GM23338 (cell line): ENCODE data around the gene CCDC157. TPM values are rescaled to one million over a fixed set of nuclear protein-coding genes. Genes with fewer than 3 reads are reported as not detected.

Source experiments
- ATAC-seq: fragments of 200-7000 bp; cut with Tn5 transposase; 3 replicates; pipeline ENCODE4 v1.9.1; 2020
- DNase-seq: peaks from one replicate; pipeline ENCODE4 v3.0.0-alpha.2; 2015; ENCODE audit warnings: low spot score
- H2AFZ ChIP-seq: fragments of 200-600 bp; sonication (generic); 2 replicates; pipeline ENCODE4 v1.8.0; 2016; ENCODE audit warnings: antibody characterized with exemption, mild to moderate bottlenecking, moderate library complexity
- H3F3A ChIP-seq: fragments of 200-600 bp; sonication (generic); replicated peaks from 2 replicates; pipeline ENCODE4 v1.8.0; 2017; ENCODE audit warnings: antibody characterized with exemption, mixed run types, low read depth
- H3K27ac ChIP-seq: fragments of 200-600 bp; sonication (generic); 2 replicates; pipeline ENCODE4 v1.6.1; 2016; ENCODE audit warnings: low read depth
- H3K27me3 ChIP-seq: fragments of 200-600 bp; sonication (generic); 2 replicates; pipeline ENCODE4 v1.8.0; 2016; ENCODE audit warnings: mild to moderate bottlenecking, mixed run types, moderate library complexity; ENCODE audit not compliant: insufficient read depth
- H3K36me3 ChIP-seq: fragments of 200-600 bp; sonication (generic); 2 replicates; pipeline ENCODE4 v1.8.0; 2016; ENCODE audit warnings: mild to moderate bottlenecking; ENCODE audit not compliant: insufficient read depth
- H3K4me1 ChIP-seq: fragments of 200-600 bp; sonication (generic); 2 replicates; pipeline ENCODE4 v1.8.0; 2016; ENCODE audit warnings: mild to moderate bottlenecking, moderate library complexity; ENCODE audit not compliant: insufficient read depth
- H3K4me2 ChIP-seq: fragments of 200-600 bp; sonication (generic); 2 replicates; pipeline ENCODE4 v1.7.1; 2017; ENCODE audit warnings: mixed run types
- H3K4me3 ChIP-seq: fragments of 200-600 bp; sonication (generic); 2 replicates; pipeline ENCODE4 v1.6.1; 2016; ENCODE audit warnings: mixed run types
- H3K79me2 ChIP-seq: fragments of 200-600 bp; sonication (generic); replicated peaks from 2 replicates; pipeline ENCODE4 v1.8.0; 2017; ENCODE audit warnings: mild to moderate bottlenecking; ENCODE audit not compliant: insufficient read depth
- H3K9me2 ChIP-seq: fragments of 200-600 bp; sonication (generic); 2 replicates; pipeline ENCODE4 v1.8.0; 2017; ENCODE audit not compliant: insufficient read depth
- H4K20me1 ChIP-seq: fragments of 200-600 bp; sonication (generic); replicated peaks from 2 replicates; pipeline ENCODE4 v1.8.0; 2017; ENCODE audit warnings: mild to moderate bottlenecking; ENCODE audit not compliant: insufficient read depth
- H3K27ac Mint-ChIP-seq: 2 replicates; pipeline ENCODE4 v1.8.0; 2020; ENCODE audit warnings: inconsistent platforms, mild to moderate bottlenecking, moderate library complexity, mixed read lengths
- H3K27me3 Mint-ChIP-seq: 3 replicates; pipeline ENCODE4 v1.8.0; 2022; ENCODE audit warnings: low read depth, mild to moderate bottlenecking, moderate library complexity, mixed read lengths, inconsistent platforms; ENCODE audit not compliant: insufficient read depth, poor library complexity
- H3K36me3 Mint-ChIP-seq: 3 replicates; pipeline ENCODE4 v1.8.0; 2021; ENCODE audit warnings: low read depth, mild to moderate bottlenecking, inconsistent platforms, moderate library complexity, mixed read lengths
- H3K4me1 Mint-ChIP-seq: 3 replicates; pipeline ENCODE4 v1.8.0; 2020; ENCODE audit warnings: mild to moderate bottlenecking, inconsistent platforms, mixed read lengths
- H3K4me3 Mint-ChIP-seq: 3 replicates; pipeline ENCODE4 v1.8.0; 2021; ENCODE audit warnings: moderate library complexity, mild to moderate bottlenecking, inconsistent platforms, mixed read lengths
- H3K9me3 Mint-ChIP-seq: 3 replicates; pipeline ENCODE4 v1.8.0; 2020; ENCODE audit warnings: moderate library complexity, mild to moderate bottlenecking, inconsistent platforms, mixed read lengths
- CREB1 ChIP-seq: fragments of 250-450 bp; sonication (Bioruptor Pico); IDR thresholded peaks from 2 replicates; pipeline ENCODE4 v1.5.0; 2020; ENCODE audit warnings: low read depth, mild to moderate bottlenecking, moderate library complexity
- CTCF ChIP-seq, 2 experiments: fragments of 200-600 bp in 1 of 2; sonication (generic) in 1 of 2; conservative IDR thresholded peaks; 2 replicates each; pipeline versions ENCODE4 v1.5.1 to v1.6.1; 2016 to 2017; ENCODE audit warnings: antibody characterized with exemption in 2 of 2, low read depth in 2 of 2, mild to moderate bottlenecking in 2 of 2, moderate library complexity in 1 of 2
- ETS1 ChIP-seq: IDR thresholded peaks from 2 replicates; pipeline ENCODE4 v1.6.1; 2016; ENCODE audit warnings: antibody characterized with exemption
- EZH2 ChIP-seq: fragments of 200-600 bp; sonication (generic); IDR thresholded peaks from one replicate; pipeline ENCODE4 v1.8.0; 2017; ENCODE audit warnings: antibody characterized with exemption, mild to moderate bottlenecking, low read depth; ENCODE audit not compliant: unreplicated experiment
- EZH2phosphoT487 ChIP-seq: fragments of 200-600 bp; sonication (generic); IDR thresholded peaks from one replicate; pipeline ENCODE4 v1.8.1; 2018; ENCODE audit warnings: antibody characterized with exemption; ENCODE audit not compliant: unreplicated experiment
- NANOG ChIP-seq: IDR thresholded peaks from 2 replicates; pipeline ENCODE4 v1.6.1; 2016; ENCODE audit warnings: antibody characterized with exemption, borderline replicate concordance
- POLR2AphosphoS5 ChIP-seq: IDR thresholded peaks from 2 replicates; pipeline ENCODE4 v1.6.1; 2016; ENCODE audit warnings: antibody characterized with exemption, low read depth
- REST ChIP-seq: IDR thresholded peaks from one replicate; pipeline ENCODE4 v1.6.1; 2018; ENCODE audit warnings: antibody characterized with exemption; ENCODE audit not compliant: unreplicated experiment
- STAT1 ChIP-seq: IDR thresholded peaks from one replicate; pipeline ENCODE4 v1.6.1; 2016; ENCODE audit warnings: antibody characterized with exemption; ENCODE audit not compliant: unreplicated experiment
- ZNF331 ChIP-seq: fragments of 250-450 bp; sonication (Bioruptor Pico); IDR thresholded peaks from 2 replicates; pipeline ENCODE4 v1.5.0; 2020; ENCODE audit warnings: low read depth, mild to moderate bottlenecking, moderate library complexity
- polyA plus RNA-seq: library from polyadenylated mRNA; unstranded; fragments of >200 nt; fragmentation: Nextera tagmentation; extraction: Ambion mirVana; gene quantifications from 2 replicates; pipeline ENCODE4 v1.2.1, GENCODE V29; 2016
- total RNA-seq: library from RNA; depleted of rRNA; stranded (reverse); fragments of >200 nt; shearing (Covaris generic); gene quantifications from 2 replicates; pipeline ENCODE4 v1.2.3, GENCODE V29; 2014

Gene CCDC157
- total and polyA plus RNA-seq, 2 experiments from 2014 or later: 3.8 to 7.9 TPM

GRCh38 chr22:30404307-30404706 lies 47.5 kb downstream of the CCDC157 start (continued):
- TF ChIP-seq REST: no peak

GRCh38 chr22:30405731-30406130 lies 48.9 kb downstream of the CCDC157 start:
- ATAC-seq (no peak), DNase-seq (no peak)
- Mint-ChIP-seq H3K27ac (no peak overlapping the region), H3K9me3 (no peaks in the 10 kb centered on the region), H3K4me1 (peaks cover 12% of the 10 kb centered on the region), H3K4me3 (no peak overlapping the region), H3K36me3 (peaks cover 2% of the 10 kb centered on the region; the same call in 2 of the 3 replicates), H3K27me3 (peaks cover 8% of the 10 kb centered on the region)
- Histone ChIP-seq H3K4me3 (no peak overlapping the region), H3K27ac (no peak overlapping the region), H3K27me3 (no peaks in the 10 kb centered on the region), H3K79me2 (no peaks in the 10 kb centered on the region), H3K36me3 (no peaks in the 10 kb centered on the region), H2AFZ (no peak overlapping the region), H3F3A (peaks cover 4% of the 10 kb centered on the region; the same call in 1 of the 2 replicates), H4K20me1 (no peaks in the 10 kb centered on the region; the same call in 1 of the 2 replicates), H3K4me2 (no peak overlapping the region), H3K4me1 (peaks cover 7% of the 10 kb centered on the region), H3K9me2 (no peaks in the 10 kb centered on the region)
- TF ChIP-seq EZH2: no peak
- no peak for TF ChIP-seq ZNF331 (CRISPR knock-in tag)
- TF ChIP-seq POLR2AphosphoS5: no peak
- no peak for TF ChIP-seq CTCF (conservative IDR thresholded peaks at IDR 0.05; ENCODE audit: low read depth in 2 of 2)
- TF ChIP-seq EZH2phosphoT487: no peak
- no peak for TF ChIP-seq ETS1
- TF ChIP-seq CREB1 (CRISPR knock-in tag): no peak
- no peak for TF ChIP-seq REST
- TF ChIP-seq STAT1: no peak
- no peak for TF ChIP-seq NANOG
